Mesenchymal stem cell (in vitro differentiated cells and primary cell): ENCODE measurements around the gene PHETA1.

ENCODE experiments used
- DNase-seq: peaks from one replicate; pipeline ENCODE4 v3.0.0-alpha.2; 2013
- H2AFZ ChIP-seq: one replicate; pipeline ENCODE4 v1.6.1; 2013; ENCODE audit warnings: low read depth, mild to moderate bottlenecking, control low read depth, inconsistent platforms, low read length, moderate library complexity
- H2AK5ac ChIP-seq: 2 replicates; pipeline ENCODE4 v1.6.1; 2013; ENCODE audit warnings: low read length, moderate library complexity, mild to moderate bottlenecking, inconsistent platforms; ENCODE audit not compliant: severe bottlenecking
- H2BK120ac ChIP-seq: one replicate; pipeline ENCODE4 v1.6.1; 2013; ENCODE audit warnings: low read depth, mild to moderate bottlenecking, inconsistent platforms, low read length, moderate library complexity
- H2BK12ac ChIP-seq, 2 experiments: one replicate each; pipeline ENCODE4 v1.6.1; 2013; ENCODE audit warnings: inconsistent platforms in 2 of 2, low read length in 2 of 2, mild to moderate bottlenecking in 2 of 2, moderate library complexity in 2 of 2, control low read depth in 1 of 2
- H2BK15ac ChIP-seq: one replicate; pipeline ENCODE4 v1.6.1; 2013; ENCODE audit warnings: mild to moderate bottlenecking, low read depth, inconsistent platforms; ENCODE audit not compliant: poor library complexity, severe bottlenecking
- H2BK5ac ChIP-seq: 2 replicates; pipeline ENCODE4 v1.6.1; 2013; ENCODE audit warnings: low read depth, mild to moderate bottlenecking, low read length, control low read depth, inconsistent platforms; ENCODE audit not compliant: poor library complexity, severe bottlenecking
- H3K14ac ChIP-seq, 2 experiments: one replicate each; pipeline ENCODE4 v1.6.1; 2013; ENCODE audit warnings: inconsistent platforms in 2 of 2, low read length in 2 of 2, control low read depth in 1 of 2, mild to moderate bottlenecking in 1 of 2, moderate library complexity in 1 of 2
- H3K18ac ChIP-seq, 2 experiments: one replicate each; pipeline ENCODE4 v1.6.1; 2013; ENCODE audit warnings: inconsistent platforms in 2 of 2, low read length in 2 of 2, control low read depth in 1 of 2, low read depth in 1 of 2, mild to moderate bottlenecking in 1 of 2
- H3K23ac ChIP-seq, 2 experiments: one replicate each; pipeline ENCODE4 v1.6.1; 2013; ENCODE audit warnings: inconsistent platforms in 2 of 2, low read length in 2 of 2, mild to moderate bottlenecking in 2 of 2, moderate library complexity in 2 of 2, control low read depth in 1 of 2
- H3K27ac ChIP-seq: 2 replicates; pipeline ENCODE4 v1.5.1; 2013; ENCODE audit warnings: mild to moderate bottlenecking, moderate library complexity, low read length, control low read depth, inconsistent platforms; ENCODE audit not compliant: poor library complexity, severe bottlenecking
- H3K27me3 ChIP-seq, 2 experiments: 2 replicates each; pipeline versions ENCODE4 v1.6.1 to v1.7.0; 2013; ENCODE audit warnings: low read length in 2 of 2, mild to moderate bottlenecking in 2 of 2, moderate library complexity in 2 of 2, control low read depth in 1 of 2, inconsistent platforms in 1 of 2; ENCODE audit not compliant: control insufficient read depth in 1 of 2, insufficient read depth in 1 of 2
- H3K36me3 ChIP-seq, 2 experiments: 2 replicates each; pipeline versions ENCODE4 v1.6.1 to v1.7.0; 2013; ENCODE audit warnings: low read length in 2 of 2, control low read depth in 1 of 2, inconsistent platforms in 1 of 2, low read depth in 1 of 2, mild to moderate bottlenecking in 1 of 2; ENCODE audit not compliant: insufficient read depth in 2 of 2, control insufficient read depth in 1 of 2
- H3K4ac ChIP-seq, 2 experiments: one replicate each; pipeline ENCODE4 v1.6.1; 2013; ENCODE audit warnings: inconsistent platforms in 2 of 2, low read length in 2 of 2, mild to moderate bottlenecking in 2 of 2, moderate library complexity in 2 of 2, control low read depth in 1 of 2, low read depth in 1 of 2
- H3K4me1 ChIP-seq: 2 replicates; pipeline ENCODE4 v1.6.1; 2013; ENCODE audit warnings: low read depth, low read length, control low read depth; ENCODE audit not compliant: control insufficient read depth, insufficient read depth
- H3K4me2 ChIP-seq: 2 replicates; pipeline ENCODE4 v1.6.1; 2013; ENCODE audit warnings: low read length, mild to moderate bottlenecking, inconsistent platforms; ENCODE audit not compliant: poor library complexity, severe bottlenecking
- H3K4me3 ChIP-seq, 2 experiments: 2 replicates each; pipeline versions ENCODE4 v1.5.1 to v1.7.0; 2013; ENCODE audit warnings: low read length in 2 of 2, mild to moderate bottlenecking in 2 of 2, control low read depth in 1 of 2, low read depth in 1 of 2; ENCODE audit not compliant: insufficient read depth in 1 of 2
- H3K79me1 ChIP-seq: replicated peaks from 2 replicates; pipeline ENCODE4 v1.6.1; 2013; ENCODE audit warnings: mild to moderate bottlenecking, control low read depth, low read length, inconsistent platforms; ENCODE audit not compliant: poor library complexity, severe bottlenecking
- H3K9ac ChIP-seq: 2 replicates; pipeline ENCODE4 v1.7.0; 2013; ENCODE audit warnings: mild to moderate bottlenecking, low read length, moderate library complexity
- H3K9me3 ChIP-seq: 2 replicates; pipeline ENCODE4 v1.7.0; 2013; ENCODE audit warnings: mild to moderate bottlenecking, low read length; ENCODE audit not compliant: control insufficient read depth
- H4K8ac ChIP-seq: one replicate; pipeline ENCODE4 v1.6.1; 2013; ENCODE audit warnings: inconsistent platforms, mild to moderate bottlenecking, low read length, moderate library complexity
- H4K91ac ChIP-seq: one replicate; pipeline ENCODE4 v1.6.1; 2013; ENCODE audit warnings: mild to moderate bottlenecking, low read length, inconsistent platforms
- WGBS: methylation state at CpG from one replicate; pipeline ENCODE4 v1.1.7; 2013; ENCODE audit warnings: mixed read lengths; 5-methylcytosine and 5-hydroxymethylcytosine counted together

Gene PHETA1

DNA sequence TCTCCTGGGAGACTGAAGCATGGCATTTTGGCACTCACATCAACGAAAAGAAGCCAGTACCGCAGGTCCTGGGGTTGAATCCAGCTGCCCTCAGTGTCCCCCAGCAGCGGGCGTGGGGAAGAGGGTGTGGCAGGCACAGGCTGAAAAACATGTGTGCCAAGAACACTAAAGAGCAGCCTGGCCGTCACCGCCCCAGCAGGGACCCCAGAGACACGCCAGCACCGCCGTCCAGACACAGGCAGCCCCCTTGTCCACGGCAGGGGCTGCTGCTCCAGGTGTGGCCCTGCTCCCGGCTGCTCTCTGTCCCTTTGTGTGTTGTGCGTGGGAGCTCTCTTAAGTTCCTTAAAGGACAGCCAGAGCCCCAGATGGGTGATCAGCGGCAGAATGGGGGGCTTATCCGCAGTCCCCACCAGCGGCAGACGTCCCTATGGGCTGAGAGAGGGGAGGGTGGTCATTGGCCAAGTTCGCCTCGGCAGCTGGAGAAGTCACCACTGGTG lies 556 bp downstream of the PHETA1 start:
- H2AK5ac ChIP-seq, result no peak overlapping the region
- no peak overlapping the region for H2BK15ac ChIP-seq
- H3K18ac ChIP-seq, result peak overlapping the region; percentile 23 to 97
- H2BK12ac ChIP-seq, result peak overlapping the region in 1 of 2 experiments; percentile 59
- no peak overlapping the region for H3K27ac ChIP-seq
- H3K14ac ChIP-seq, result peak overlapping the region in 1 of 2 experiments; percentile 96
- H3K9ac ChIP-seq, result peak overlapping the region; percentile 89
- peak overlapping the region; percentile 74 for H4K91ac ChIP-seq
- no peaks in the 10 kb centered on the region for H3K27me3 ChIP-seq
- H3K36me3 ChIP-seq, result peaks cover 16 to 21% of the 10 kb centered on the region in 2 experiments
- peak; percentile 24 for DNase-seq
- WGBS, result 3% methylated on average over 18 of the region's 18 CpGs
- H3K4me1 ChIP-seq, result peaks cover 22% of the 10 kb centered on the region
- H3K79me1 ChIP-seq, result peaks cover 24% of the 10 kb centered on the region
- peak overlapping the region; percentile 42 for H2BK120ac ChIP-seq
- peak overlapping the region; percentile 87 for H2AFZ ChIP-seq
- H3K4ac ChIP-seq, result peak overlapping the region in 1 of 2 experiments; percentile 51
- H3K4me3 ChIP-seq, result peak overlapping the region; percentile 94 to 99
- H3K4me2 ChIP-seq, result peak overlapping the region; percentile 89
- H3K23ac ChIP-seq, result no peak overlapping the region
- no peak overlapping the region for H2BK5ac ChIP-seq
- no peaks in the 10 kb centered on the region for H3K9me3 ChIP-seq
- H4K8ac ChIP-seq, result peak overlapping the region; percentile 73

GRCh38 chr12:111367661-111368221 lies 1.2 kb downstream of the PHETA1 start:
- Histone ChIP-seq H3K4me3 (peak overlapping the region in 1 of 2 experiments; percentile 94), H2BK5ac (no peak overlapping the region), H3K4ac (no peak overlapping the region), H3K9ac (peak overlapping the region; percentile 89), H3K27me3 (no peaks in the 10 kb centered on the region), H3K4me2 (peak overlapping the region; percentile 89), H2BK12ac (no peak overlapping the region), H3K23ac (no peak overlapping the region), H3K27ac (no peak overlapping the region), H3K4me1 (peaks cover 27% of the 10 kb centered on the region), H2BK15ac (no peak overlapping the region), H3K18ac (no peak overlapping the region), H2AFZ (no peak overlapping the region), H2BK120ac (no peak overlapping the region), H3K9me3 (no peaks in the 10 kb centered on the region), H3K79me1 (peaks cover 29% of the 10 kb centered on the region), H2AK5ac (peak overlapping the region; percentile 10), H4K91ac (no peak overlapping the region), H3K14ac (no peak overlapping the region), H3K36me3 (peaks cover 18 to 27% of the 10 kb centered on the region in 2 experiments), H4K8ac (peak overlapping the region; percentile 62)
- 78% methylated on average over 7 of the region's 7 CpGs for WGBS
- DNase-seq, result peak; percentile 34

- no peaks in the 10 kb centered on the region for H3K27me3 ChIP-seq
- H2BK15ac ChIP-seq, result no peak overlapping the region
- 76% methylated on average over 1 of the region's 2 CpGs for WGBS
- no peak overlapping the region for H2BK12ac ChIP-seq
- H2AK5ac ChIP-seq, result no peak overlapping the region
- H3K4ac ChIP-seq, result no peak overlapping the region
- no peaks in the 10 kb centered on the region for H3K9me3 ChIP-seq
- H2BK5ac ChIP-seq, result no peak overlapping the region
- no peak overlapping the region for H4K91ac ChIP-seq
- no peak overlapping the region for H3K23ac ChIP-seq
- no peak overlapping the region for H4K8ac ChIP-seq
- no peak for DNase-seq
- H2BK120ac ChIP-seq, result no peak overlapping the region
- H3K79me1 ChIP-seq, result peaks cover 32% of the 10 kb centered on the region
- H3K9ac ChIP-seq, result no peak overlapping the region
- H3K4me3 ChIP-seq, result no peak overlapping the region
- no peak overlapping the region for H3K4me2 ChIP-seq
- no peak overlapping the region for H3K18ac ChIP-seq
- H3K14ac ChIP-seq, result no peak overlapping the region
- H3K27ac ChIP-seq, result no peak overlapping the region
- H3K36me3 ChIP-seq, result peaks cover 24 to 39% of the 10 kb centered on the region in 2 experiments
- H3K4me1 ChIP-seq, result peaks cover 38% of the 10 kb centered on the region
- H2AFZ ChIP-seq, result no peak overlapping the region
These were observed 2.3 kb downstream of the PHETA1 start for GRCh38 chr12:111366583-111366982.

GRCh38 chr12:111366075-111366474 lies 2.8 kb downstream of the PHETA1 start:
- Histone ChIP-seq H3K14ac (no peak overlapping the region), H2BK5ac (no peak overlapping the region), H2BK120ac (no peak overlapping the region), H4K91ac (no peak overlapping the region), H3K4me2 (no peak overlapping the region), H3K27me3 (no peaks in the 10 kb centered on the region), H3K9me3 (no peaks in the 10 kb centered on the region), H3K23ac (no peak overlapping the region), H2BK15ac (no peak overlapping the region), H3K18ac (no peak overlapping the region), H3K36me3 (peaks cover 24 to 44% of the 10 kb centered on the region in 2 experiments), H3K4ac (no peak overlapping the region), H4K8ac (no peak overlapping the region), H2AK5ac (no peak overlapping the region), H2AFZ (no peak overlapping the region), H3K4me3 (no peak overlapping the region), H3K79me1 (peaks cover 32% of the 10 kb centered on the region), H3K4me1 (peaks cover 43% of the 10 kb centered on the region), H3K9ac (no peak overlapping the region), H3K27ac (no peak overlapping the region), H2BK12ac (no peak overlapping the region)
- WGBS, result 98% methylated on average over 10 of the region's 10 CpGs
- no peak for DNase-seq
